Muscle layer of colon (tissue), 2 donors: ENCODE results near the gene GPATCH3.
A peak's percentile ranks its signal among the peaks of the same experiment; 100 is the strongest.
"Not testable (repeated sequence)": the region's sequence is repeated elsewhere in the genome, so short reads cannot be mapped to it uniquely, and the experiment has no call there.

Experiments used
- H3K27ac ChIP-seq: one replicate; pipeline ENCODE4 v1.7.0; 2013; ENCODE audit warnings: low read depth, mild to moderate bottlenecking, low read length, moderate library complexity
- H3K27me3 ChIP-seq, 2 donors: one replicate each; pipeline ENCODE4 v1.7.0; 2013; ENCODE audit warnings: low read length in 2 of 2, mild to moderate bottlenecking in 2 of 2; ENCODE audit not compliant: insufficient read depth in 2 of 2, control insufficient read depth in 1 of 2
- H3K36me3 ChIP-seq: one replicate; pipeline ENCODE4 v1.7.0; 2013; ENCODE audit warnings: mild to moderate bottlenecking, low read length; ENCODE audit not compliant: insufficient read depth
- H3K4me1 ChIP-seq: one replicate; pipeline ENCODE4 v1.7.0; 2013; ENCODE audit warnings: mild to moderate bottlenecking, low read length; ENCODE audit not compliant: insufficient read depth
- H3K4me3 ChIP-seq, 2 donors: one replicate each; pipeline ENCODE4 v1.7.0; 2013; ENCODE audit warnings: low read length in 2 of 2, low read depth in 1 of 2, mild to moderate bottlenecking in 1 of 2, moderate library complexity in 1 of 2
- H3K9ac ChIP-seq: one replicate; pipeline ENCODE4 v1.7.0; 2013; ENCODE audit warnings: low read length
- H3K9me3 ChIP-seq: one replicate; pipeline ENCODE4 v1.7.0; 2013; ENCODE audit warnings: mild to moderate bottlenecking, low read length
- donor health status: abdominal sarcoma.
- donor health status: Adenocarcinoma of cecum.

The GPATCH3 gene

DNA sequence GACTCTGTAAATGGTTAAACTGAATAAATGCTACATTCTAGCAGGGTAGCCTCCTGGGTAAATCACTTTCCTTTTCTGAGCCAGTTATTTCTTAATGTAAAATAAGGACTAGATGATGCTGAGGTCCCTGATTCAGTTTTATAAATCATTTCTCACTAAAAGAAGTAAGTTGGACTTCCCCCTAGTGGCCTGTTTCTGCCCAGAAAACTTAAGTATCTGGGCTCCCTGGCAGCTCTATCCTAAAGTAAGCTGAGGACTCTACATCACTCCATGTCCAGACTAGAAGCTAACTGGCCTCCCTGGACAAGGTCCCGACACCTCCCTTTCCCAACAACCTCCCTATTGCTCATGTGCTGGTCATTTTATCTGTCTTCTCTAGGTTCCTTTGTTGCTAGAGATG is 13.1 kb downstream of the GPATCH3 start:
- Histone ChIP-seq H3K27me3 (no peaks in the 10 kb centered on the region), H3K36me3 (peaks cover 58% of the 10 kb centered on the region), H3K9me3 (no peaks in the 10 kb centered on the region), H3K27ac (no peak overlapping the region), H3K9ac (no peak overlapping the region), H3K4me1 (peaks cover 22% of the 10 kb centered on the region), H3K4me3 (no peak overlapping the region)

DNA sequence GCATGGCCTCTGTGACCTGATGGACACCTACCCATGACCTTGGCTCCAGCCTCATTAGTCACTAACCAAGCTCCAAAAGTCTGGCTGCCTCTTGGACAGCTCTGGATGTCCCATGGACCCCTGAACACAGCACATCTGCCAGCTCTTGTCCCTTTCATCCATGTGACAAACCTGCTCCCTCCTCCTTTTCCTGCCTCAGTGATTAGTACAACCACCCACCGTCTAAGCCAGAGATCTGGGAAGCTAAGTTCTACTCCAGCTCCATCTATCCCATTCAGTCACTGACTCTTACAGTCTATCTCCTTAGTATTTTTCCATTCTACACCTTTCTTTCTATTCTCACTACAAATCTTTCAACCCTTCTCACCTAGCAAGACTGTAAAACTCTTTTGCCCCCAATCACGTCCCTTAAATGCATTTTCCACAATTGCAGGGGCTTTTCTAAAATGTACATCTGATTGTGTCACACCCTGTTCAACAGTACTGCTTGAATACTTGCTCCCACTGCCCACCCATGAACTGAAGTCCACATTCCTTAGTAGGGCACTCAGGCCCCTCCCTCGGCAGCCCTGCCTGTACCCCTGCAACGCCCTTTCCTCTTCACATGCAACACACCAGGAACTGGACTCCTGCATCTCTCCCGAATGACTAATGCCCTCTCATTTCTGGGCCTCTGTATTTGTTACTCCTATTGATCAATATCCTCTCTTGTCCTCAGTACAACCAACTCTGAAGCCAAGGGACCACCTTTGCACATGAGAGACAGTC is 17.4 kb downstream of the GPATCH3 start:
- Histone ChIP-seq H3K27ac (no peak overlapping the region), H3K9me3 (no peaks in the 10 kb centered on the region), H3K9ac (no peak overlapping the region), H3K4me3 (no peak overlapping the region), H3K36me3 (peaks cover 70% of the 10 kb centered on the region), H3K27me3 (no peaks in the 10 kb centered on the region), H3K4me1 (no peaks in the 10 kb centered on the region)

DNA sequence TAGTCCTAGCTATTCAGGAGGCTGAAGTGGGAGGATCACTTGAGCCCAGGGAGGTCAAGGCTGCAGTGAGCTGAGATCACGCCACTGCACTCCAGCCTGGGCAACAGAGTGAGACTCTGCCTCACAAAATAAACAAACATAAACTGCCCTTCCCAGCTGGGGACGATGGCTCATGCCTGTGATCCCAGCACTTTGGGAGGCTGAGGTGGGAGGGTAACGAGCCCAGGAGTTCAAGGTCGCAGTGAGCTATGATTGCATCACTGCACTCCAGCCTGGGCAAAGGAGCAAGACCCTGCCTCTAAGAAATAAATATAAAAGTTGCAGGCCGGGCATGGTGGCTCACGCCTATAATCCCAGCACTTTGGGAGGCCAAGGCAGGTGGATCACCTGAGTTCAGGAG is 18.7 kb downstream of the GPATCH3 start:
- H3K27me3 ChIP-seq, H3K27ac ChIP-seq, H3K9ac ChIP-seq, H3K9me3 ChIP-seq, H3K4me3 ChIP-seq, H3K4me1 ChIP-seq: not testable (repeated sequence)
- peaks cover 65% of the 10 kb centered on the region for H3K36me3 ChIP-seq

- peaks cover 53% of the 10 kb centered on the region for H3K36me3 ChIP-seq
- H3K9ac ChIP-seq, result no peak overlapping the region
- no peak overlapping the region for H3K4me3 ChIP-seq
- H3K9me3 ChIP-seq, result no peaks in the 10 kb centered on the region
- H3K4me1 ChIP-seq, result no peaks in the 10 kb centered on the region
- no peaks in the 10 kb centered on the region for H3K27me3 ChIP-seq
- no peak overlapping the region for H3K27ac ChIP-seq
These were observed 20.5 kb downstream of the GPATCH3 start for GRCh38 chr1:26879793-26880192.

DNA sequence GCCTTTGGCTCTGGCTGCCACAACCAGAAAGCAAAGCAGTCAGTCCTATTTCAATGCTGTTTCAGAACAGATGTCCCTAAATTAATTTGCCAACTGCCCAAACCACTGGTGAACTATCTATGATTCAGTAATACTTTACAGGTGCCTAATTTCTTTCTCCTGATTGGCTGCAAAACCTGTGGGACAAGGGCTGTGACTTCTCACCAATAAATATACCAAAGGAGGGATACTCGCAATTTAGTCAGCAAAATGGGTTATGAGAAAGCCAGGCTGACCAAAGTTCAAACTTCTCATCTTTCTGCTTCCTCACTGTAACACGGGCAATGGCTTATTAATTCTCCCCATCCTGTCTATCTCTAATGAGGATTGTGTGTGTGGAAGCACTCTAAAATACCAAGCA is 22.9 kb downstream of the GPATCH3 start:
- Histone ChIP-seq H3K4me1 (no peaks in the 10 kb centered on the region), H3K27ac (no peak overlapping the region), H3K9ac (no peak overlapping the region), H3K36me3 (peaks cover 30% of the 10 kb centered on the region), H3K4me3 (no peak overlapping the region), H3K27me3 (no peaks in the 10 kb centered on the region), H3K9me3 (no peaks in the 10 kb centered on the region)

DNA sequence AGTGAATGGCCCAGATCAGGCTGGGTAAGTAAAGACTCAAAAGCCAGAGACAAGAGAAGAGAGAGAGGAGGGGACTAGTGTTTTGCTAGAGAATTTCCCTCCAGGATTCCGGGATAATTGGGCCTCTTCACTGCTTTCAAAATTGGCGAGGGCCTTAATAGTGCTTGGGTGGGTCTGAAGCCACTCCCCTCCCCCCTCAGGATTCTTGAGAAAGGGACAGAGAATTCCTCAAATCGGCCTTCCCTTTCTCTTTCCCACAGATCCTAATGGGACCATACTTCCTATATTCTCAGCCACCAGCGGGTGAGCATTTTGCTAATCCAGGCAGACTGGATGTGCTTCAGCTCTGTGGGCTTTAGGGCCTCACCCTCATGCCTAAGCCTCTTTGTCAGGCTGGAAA is 25.4 kb downstream of the GPATCH3 start:
- Histone ChIP-seq H3K4me3 (no peak overlapping the region), H3K36me3 (peaks cover 20% of the 10 kb centered on the region), H3K9ac (no peak overlapping the region), H3K4me1 (no peaks in the 10 kb centered on the region), H3K27ac (no peak overlapping the region), H3K9me3 (no peaks in the 10 kb centered on the region), H3K27me3 (no peaks in the 10 kb centered on the region)

DNA sequence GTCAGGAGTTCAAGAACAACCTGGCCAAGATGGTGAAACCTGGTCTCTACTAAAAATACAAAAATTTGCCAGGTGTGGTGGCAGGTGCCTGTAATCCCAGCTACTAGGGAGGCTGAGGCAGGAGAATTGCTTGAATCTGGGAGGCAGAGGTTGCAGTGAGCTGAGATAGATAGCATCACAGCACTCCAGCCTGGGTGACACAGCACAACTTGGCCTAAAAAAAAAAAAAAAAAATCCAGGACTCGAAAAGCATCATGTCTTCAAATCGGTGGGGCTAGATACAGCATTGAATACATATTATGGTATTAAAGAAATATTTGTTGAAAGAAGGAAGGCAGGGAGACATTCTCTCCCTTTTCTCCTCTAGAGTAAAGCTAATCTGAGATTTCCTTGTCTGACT is 27.2 kb downstream of the GPATCH3 start:
- not testable (repeated sequence) for H3K27ac ChIP-seq, H3K9me3 ChIP-seq, H3K9ac ChIP-seq, H3K4me3 ChIP-seq, H3K4me1 ChIP-seq, H3K27me3 ChIP-seq, H3K36me3 ChIP-seq

DNA sequence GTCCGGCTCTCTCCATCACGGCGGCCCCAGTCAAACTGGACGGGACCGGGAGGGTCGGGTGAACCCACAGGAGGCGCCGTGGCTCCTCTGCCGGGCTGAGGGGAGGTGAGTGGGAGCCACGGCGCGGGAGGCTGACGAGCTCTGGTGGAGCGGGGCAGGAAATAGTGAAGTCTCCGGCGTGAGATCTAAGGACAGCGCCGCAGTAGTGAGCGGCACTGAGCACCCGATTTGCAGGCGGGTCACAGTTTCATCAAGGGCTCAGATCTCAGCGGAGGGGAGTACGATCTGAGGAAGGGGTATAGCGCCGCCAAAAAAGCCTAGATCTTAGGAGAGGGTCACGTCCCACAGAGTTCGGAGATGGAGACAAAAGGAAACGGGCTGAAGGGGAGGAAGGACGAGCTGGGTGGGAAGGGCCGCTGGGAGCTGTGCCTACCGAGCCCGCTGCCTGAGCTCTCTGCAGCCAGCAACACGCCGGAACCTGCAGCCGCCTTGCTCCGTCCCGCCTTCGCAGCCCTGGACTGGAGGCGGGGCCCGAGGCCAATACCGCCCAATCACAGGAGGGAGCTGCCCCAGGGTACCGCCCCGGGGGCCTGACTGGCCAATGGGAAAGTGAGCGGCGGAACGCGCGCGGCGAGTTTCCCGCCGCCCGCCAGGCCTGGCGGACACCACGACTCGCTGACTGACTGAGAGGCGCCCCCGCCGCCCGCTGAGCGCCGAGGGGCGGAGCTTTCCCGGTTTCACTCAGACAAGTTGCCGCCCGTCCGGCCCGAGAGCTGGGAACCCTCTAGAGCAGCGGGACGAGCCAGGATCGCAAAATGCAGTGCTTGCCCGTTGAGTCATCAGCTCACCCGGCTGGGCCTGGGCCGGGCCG is 35.4 kb downstream of the GPATCH3 start:
- Histone ChIP-seq H3K27ac (peak overlapping the region; percentile 93), H3K27me3 (no peaks in the 10 kb centered on the region), H3K9me3 (no peaks in the 10 kb centered on the region), H3K9ac (peak overlapping the region; percentile 70), H3K4me3 (peak overlapping the region; percentile 70 to 95), H3K4me1 (peaks cover 8% of the 10 kb centered on the region), H3K36me3 (no peaks in the 10 kb centered on the region)

GRCh38 chr1:26863685-26864077 is 36.6 kb downstream of the GPATCH3 start:
- Histone ChIP-seq H3K9ac (no peak overlapping the region), H3K9me3 (no peaks in the 10 kb centered on the region)

DNA sequence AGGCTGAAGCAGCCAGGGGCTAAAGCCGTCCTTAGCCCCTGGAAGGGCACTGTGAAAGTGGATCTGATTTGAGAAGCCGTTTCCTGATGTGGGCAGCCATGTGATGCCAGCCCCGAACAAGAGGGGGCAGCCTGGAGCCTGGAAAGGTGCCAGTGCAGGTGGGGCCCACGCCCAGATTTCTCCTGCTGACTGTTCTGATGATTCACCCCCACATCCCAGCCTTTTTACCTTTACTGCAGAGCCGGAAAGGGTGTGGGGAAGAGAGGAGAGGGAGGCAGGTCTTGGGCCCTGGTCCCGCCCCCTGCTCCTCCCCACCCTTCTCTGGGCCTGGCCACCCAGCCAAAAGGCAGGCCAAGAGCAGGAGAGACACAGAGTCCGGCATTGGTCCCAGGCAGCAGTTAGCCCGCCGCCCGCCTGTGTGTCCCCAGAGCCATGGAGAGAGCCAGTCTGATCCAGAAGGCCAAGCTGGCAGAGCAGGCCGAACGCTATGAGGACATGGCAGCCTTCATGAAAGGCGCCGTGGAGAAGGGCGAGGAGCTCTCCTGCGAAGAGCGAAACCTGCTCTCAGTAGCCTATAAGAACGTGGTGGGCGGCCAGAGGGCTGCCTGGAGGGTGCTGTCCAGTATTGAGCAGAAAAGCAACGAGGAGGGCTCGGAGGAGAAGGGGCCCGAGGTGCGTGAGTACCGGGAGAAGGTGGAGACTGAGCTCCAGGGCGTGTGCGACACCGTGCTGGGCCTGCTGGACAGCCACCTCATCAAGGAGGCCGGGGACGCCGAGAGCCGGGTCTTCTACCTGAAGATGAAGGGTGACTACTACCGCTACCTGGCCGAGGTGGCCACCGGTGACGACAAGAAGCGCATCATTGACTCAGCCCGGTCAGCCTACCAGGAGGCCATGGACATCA is 37.2 kb downstream of the GPATCH3 start, which contains the start of gene SFN:
TSS of gene SFN (plus strand) at position 369 of the 904 bp plus-strand sequence. CDS start at position 433, 64 bp downstream.
- no peaks in the 10 kb centered on the region for H3K9me3 ChIP-seq
- no peaks in the 10 kb centered on the region for H3K27me3 ChIP-seq
- peaks cover 19% of the 10 kb centered on the region for H3K4me1 ChIP-seq
- H3K4me3 ChIP-seq, result peak within 1 kb of the TSS; percentile 70 to 95
- no peaks in the 10 kb centered on the region for H3K36me3 ChIP-seq
- H3K9ac ChIP-seq, result no peak within 1 kb of the TSS
- H3K27ac ChIP-seq, result peak within 1 kb of the TSS; percentile 93

More at GRCh38 chr1:26863685-26864077, 36.6 kb downstream of the GPATCH3 start:
- Histone ChIP-seq H3K27ac (peak overlapping the region; percentile 93), H3K27me3 (no peaks in the 10 kb centered on the region), H3K4me3 (peak overlapping the region; percentile 70 to 95), H3K4me1 (peaks cover 13% of the 10 kb centered on the region), H3K36me3 (no peaks in the 10 kb centered on the region)

DNA sequence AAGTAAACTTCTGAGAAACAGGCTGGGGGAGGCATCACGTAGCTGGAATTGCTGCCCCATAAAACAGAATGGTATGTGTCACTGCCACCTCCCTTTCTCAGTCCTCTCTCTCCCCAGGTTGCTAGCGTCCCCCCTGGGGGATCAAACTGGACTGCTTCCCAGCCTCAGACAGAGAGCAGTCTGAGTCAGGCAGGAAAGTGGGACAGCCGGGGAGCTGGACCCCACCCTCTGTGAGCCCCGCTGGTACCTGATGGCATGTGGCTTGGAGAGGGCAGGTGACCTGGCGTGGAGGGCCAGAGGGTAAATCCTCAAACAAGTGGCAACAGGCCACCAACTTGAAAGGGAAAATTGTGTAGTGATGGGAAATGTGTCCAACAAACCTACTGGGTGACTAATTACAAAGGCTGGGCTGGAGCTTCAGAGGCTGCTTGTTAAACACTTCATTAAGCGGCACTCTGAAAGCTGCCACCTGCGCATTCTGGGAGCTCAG is 38.3 kb downstream of the GPATCH3 start:
- Histone ChIP-seq H3K9ac (no peak overlapping the region), H3K4me3 (no peak overlapping the region)

More for the DNA sequence above, 38.3 kb downstream of the GPATCH3 start:
- no peaks in the 10 kb centered on the region for H3K9me3 ChIP-seq
- no peak overlapping the region for H3K27ac ChIP-seq
- no peaks in the 10 kb centered on the region for H3K36me3 ChIP-seq
- no peaks in the 10 kb centered on the region for H3K27me3 ChIP-seq
- peaks cover 19% of the 10 kb centered on the region for H3K4me1 ChIP-seq
